ENCODE measurements around the gene KCNE1. TPM values are rescaled to one million over a fixed set of nuclear protein-coding genes. Genes with fewer than 3 reads are reported as not detected.

Gene KCNE1
- total and polyA plus RNA-seq, 2 of the 4 experiments (the other 2 are of a cell fraction), result 0.46 to 0.90 TPM

GRCh38 chr21:34530261-34530660 lies 18.3 kb upstream of the KCNE1 start:
- Histone ChIP-seq H3K23ac (ENCODE audit: low read depth, low read length) (0 out of 2 replicates have a peak overlapping the region, but pooled peaks have one; percentile 26), H3K4ac (ENCODE audit: low read depth, low read length) (0 out of 2 replicates have a peak overlapping the region, but pooled peaks have one; percentile 7), H3K14ac (replicated peaks; ENCODE audit: low read depth, low read length) (no peak overlapping the region), H2AK9ac (replicated peaks; ENCODE audit: low read depth, low read length, poor library complexity) (no peak overlapping the region), H3K4me1 (ENCODE audit: control insufficient read depth, insufficient read depth, low read length) (peaks cover 7% of the 10 kb centered on the region; the same call in 1 of the 2 replicates), H3K27ac (ENCODE audit: insufficient read depth, low read length) (peak overlapping the region; percentile 27; the same call in 1 of the 2 replicates), H2BK20ac (ENCODE audit: low read depth, low read length) (peak overlapping the region; percentile 50; the same call in 1 of the 2 replicates), H2BK5ac (ENCODE audit: low read depth, low read length, poor library complexity, severe bottlenecking) (peak overlapping the region; percentile 84), H3K27me3 (ENCODE audit: control insufficient read depth, insufficient read depth, low read length) (no peaks in the 10 kb centered on the region), H3K4me2 (ENCODE audit: low read depth, low read length) (no peak overlapping the region), H3K9ac (ENCODE audit: low read depth, low read length) (no peak overlapping the region), H2AK5ac (ENCODE audit: low read depth, low read length) (no peak overlapping the region), H2BK120ac (ENCODE audit: low read depth, low read length) (peak overlapping the region; percentile 70; the same call in 1 of the 2 replicates), H3K9me1 (ENCODE audit: insufficient read depth, low read length) (0 out of 2 replicates have a peak, but pooled peaks cover 8% of the 10 kb centered on the region), H2BK15ac (ENCODE audit: low read depth, low read length) (0 out of 3 replicates have a peak overlapping the region, but pooled peaks have one; percentile 47), H2AFZ (replicated peaks; ENCODE audit: low read length, poor library complexity) (no peak overlapping the region), H3K18ac (ENCODE audit: low read depth, low read length) (peak overlapping the region; percentile 44; the same call in 1 of the 2 replicates), H4K91ac (ENCODE audit: insufficient read depth, low read depth, low read length) (peak overlapping the region; percentile 4; the same call in 1 of the 2 replicates), H4K8ac (ENCODE audit: low read depth in 2 of 2, low read length in 2 of 2) (peak overlapping the region in 1 of 2 experiments; percentile 49; a peak in 2 of 4 replicates), H3K4me3 (ENCODE audit: insufficient read depth, low read depth, low read length) (no peak overlapping the region), H3K36me3 (ENCODE audit: control insufficient read depth, insufficient read depth, low read length) (no peaks in the 10 kb centered on the region), H4K20me1 (ENCODE audit: insufficient read depth, low read length) (0 out of 2 replicates have a peak, but pooled peaks cover under 1% of the 10 kb centered on the region), H4K5ac (ENCODE audit: low read depth, low read length) (no peak overlapping the region), H3K56ac (ENCODE audit: extremely low read depth, insufficient read depth, low read length) (no peak overlapping the region), H3K79me1 (ENCODE audit: low read depth in 1 of 2, low read length in 2 of 2) (peaks cover 0 to 20% of the 10 kb centered on the region in 2 experiments; a peak in 3 of 4 replicates), H3K9me3 (ENCODE audit: control insufficient read depth, insufficient read depth, low read length) (no peaks in the 10 kb centered on the region)
- POLR2A ChIA-PET (ENCODE audit: unreplicated experiment), result no interaction called here
- peak; percentile 86 for DNase-seq
- no TSS peak for BruUV-seq (replicated peaks)
- dilution Hi-C loops (cut with HindIII; ENCODE audit: low sequenced_read_pairs, unreplicated experiment) (no loop called here), in situ Hi-C loops (cut with MboI; ENCODE audit: low sequenced_read_pairs) (no loop called here), intact Hi-C loops (cut with micrococcal nuclease) (no loop called here)
- TF ChIP-seq MAFK (IDR thresholded peaks at IDR 0.05; ENCODE audit: low read depth, low read length), result peak; percentile 26; the same call in 1 of the 2 replicates
- TF ChIP-seq ELK1 (IDR thresholded peaks at IDR 0.05; ENCODE audit: borderline replicate concordance, low read depth, low read length), result no peak
- no peak for TF ChIP-seq RAD21 (IDR thresholded peaks at IDR 0.05; ENCODE audit: low read length)
- peak; percentile 45 for TF ChIP-seq CEBPB (IDR thresholded peaks at IDR 0.05; ENCODE audit: low read depth, low read length)
- CTCF ChIA-PET, result no interaction called here
- ATAC-seq (ENCODE audit: low read depth), result peak; percentile 22; the same call in 1 of the 2 replicates
